Dermis microvascular lymphatic vessel endothelial cell (primary cell): ENCODE results near the gene MYH16. TPM values are rescaled to one million over a fixed set of nuclear protein-coding genes. Genes with fewer than 3 reads are reported as not detected.
"Not testable (repeated sequence)": the region's sequence is repeated elsewhere in the genome, so short reads cannot be mapped to it uniquely, and the experiment has no call there.

ENCODE experiments used
- DNase-seq, 2 donors: peaks; one replicate each; pipeline versions ENCODE4 v3.0.0 to v3.0.0-alpha.2; 2010; ENCODE audit warnings: low read depth in 2 of 2
- total RNA-seq: library from RNA; depleted of rRNA; stranded (reverse); fragments of >200 nt; gene quantifications from 2 replicates; pipeline ENCODE4 v1.2.1, GENCODE V29; 2014

The MYH16 gene
- under 0.01 and 0.13 TPM in 2 replicates for total RNA-seq

GRCh38 chr7:99272476-99273045 is at the start of gene MYH16:
Gene MYH16 (plus strand): TSS chr7:99272839.
- DNase-seq = peak in 1 of 2 donors; percentile 9

DNA sequence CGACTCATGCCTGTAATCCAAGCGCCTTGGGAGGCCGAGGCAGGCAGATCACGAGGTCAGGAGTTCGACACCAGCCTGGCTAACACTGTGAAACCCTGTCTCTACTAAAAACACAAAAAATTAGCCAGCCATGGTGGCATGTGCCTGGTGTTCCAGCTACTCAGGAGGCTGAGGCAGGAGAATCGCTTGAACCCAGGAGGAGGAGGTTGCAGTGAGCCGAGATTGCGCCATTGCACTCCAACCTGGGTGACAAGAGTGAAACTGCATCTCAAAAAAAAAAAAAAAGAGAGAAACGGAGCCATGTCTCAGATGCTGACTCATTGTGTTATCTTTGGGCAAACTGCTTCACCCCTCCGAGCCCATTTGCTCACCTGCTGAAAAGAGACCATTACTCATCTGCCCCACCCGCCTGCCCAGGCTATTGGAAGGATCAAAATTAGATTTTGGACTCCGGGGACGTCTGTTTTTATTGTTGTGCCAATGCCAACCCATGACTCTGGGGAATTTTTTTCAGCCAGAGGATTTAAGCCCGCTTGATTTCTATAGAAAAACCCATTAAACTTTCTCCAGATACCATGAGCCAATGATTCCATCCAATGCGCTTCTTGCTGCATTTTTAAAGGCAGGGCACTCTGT is 48.3 kb upstream of the MYH16 start:
- not testable (repeated sequence) for DNase-seq

- no peak for DNase-seq
Observed at GRCh38 chr7:99224899-99225265, 47.8 kb upstream of the MYH16 start.

DNA sequence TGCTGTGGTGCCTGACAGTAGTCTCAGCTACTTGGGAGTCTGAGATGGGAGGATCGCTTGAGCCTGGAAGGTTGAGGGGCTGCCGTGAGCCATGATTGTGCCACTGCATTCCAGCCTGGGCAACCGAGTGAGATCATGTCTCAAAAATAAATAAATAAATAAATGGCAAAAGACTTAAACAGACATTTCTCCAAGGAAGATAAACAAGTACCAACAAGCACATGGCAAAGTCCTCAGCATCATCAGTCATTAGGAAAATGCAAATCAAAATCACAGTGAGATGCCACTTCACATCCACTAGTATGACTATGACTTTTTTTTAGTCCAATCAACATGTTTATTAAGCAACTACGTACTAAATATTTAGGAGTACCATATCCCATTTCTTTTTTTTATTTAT is 43.4 kb upstream of the MYH16 start:
- DNase-seq = no peak

DNA sequence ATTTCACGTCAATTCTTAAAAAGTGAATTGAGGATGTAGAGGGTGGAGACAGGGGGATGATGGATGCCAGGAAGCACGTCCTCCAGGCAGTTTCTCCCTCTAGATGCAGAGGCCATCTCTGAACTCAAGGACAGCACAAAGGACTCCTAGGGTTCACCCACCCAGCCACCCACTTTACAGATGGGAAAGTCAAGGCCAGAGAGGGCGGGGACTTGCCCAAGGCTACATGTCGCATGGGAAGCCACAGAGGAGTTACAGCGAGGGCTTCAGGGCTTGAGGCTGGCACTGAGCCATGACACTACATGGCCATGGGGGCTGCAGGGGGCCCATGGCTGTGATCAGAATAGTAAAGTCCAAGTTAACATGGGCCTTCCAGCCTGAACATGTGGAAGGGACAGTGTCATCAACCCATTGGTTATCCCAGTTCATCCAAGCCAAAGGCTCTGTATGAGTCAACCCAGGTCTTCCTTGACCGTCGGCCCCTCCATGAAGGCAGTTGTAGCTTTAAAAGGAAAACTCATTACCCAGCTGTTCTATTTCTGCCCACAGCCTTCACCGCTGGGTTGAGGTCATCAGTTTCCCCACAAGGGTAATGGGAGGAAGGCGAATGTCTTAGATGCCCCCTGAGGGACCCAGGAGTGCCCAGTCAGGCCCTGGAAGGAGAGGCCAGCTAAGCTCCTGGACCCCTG is 40.4 kb upstream of the MYH16 start:
- DNase-seq = no peak

GRCh38 chr7:99232955-99233354 is 39.7 kb upstream of the MYH16 start:
- not testable (repeated sequence) for DNase-seq

DNA sequence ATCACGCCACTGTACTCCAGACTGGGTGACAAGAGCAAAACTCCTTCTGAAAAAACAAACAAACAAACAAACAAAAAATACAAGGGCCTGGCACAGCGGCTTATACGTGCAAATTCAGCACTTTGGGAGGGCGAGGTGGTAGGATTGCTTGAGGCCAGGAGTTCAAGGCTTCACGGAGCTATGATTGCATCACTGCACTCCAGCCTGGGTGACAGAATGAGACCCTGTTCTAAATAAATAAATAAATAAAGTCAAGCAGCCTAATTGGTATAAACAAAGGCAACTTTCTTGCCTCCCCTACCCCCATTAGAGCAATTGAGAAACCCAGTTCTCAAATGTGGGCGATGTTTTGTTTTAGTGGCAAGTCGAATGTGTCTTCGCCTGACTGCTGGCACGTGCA is 38.5 kb upstream of the MYH16 start:
- DNase-seq = no peak

GRCh38 chr7:99235925-99236324 is 36.7 kb upstream of the MYH16 start:
- no peak for DNase-seq

DNA sequence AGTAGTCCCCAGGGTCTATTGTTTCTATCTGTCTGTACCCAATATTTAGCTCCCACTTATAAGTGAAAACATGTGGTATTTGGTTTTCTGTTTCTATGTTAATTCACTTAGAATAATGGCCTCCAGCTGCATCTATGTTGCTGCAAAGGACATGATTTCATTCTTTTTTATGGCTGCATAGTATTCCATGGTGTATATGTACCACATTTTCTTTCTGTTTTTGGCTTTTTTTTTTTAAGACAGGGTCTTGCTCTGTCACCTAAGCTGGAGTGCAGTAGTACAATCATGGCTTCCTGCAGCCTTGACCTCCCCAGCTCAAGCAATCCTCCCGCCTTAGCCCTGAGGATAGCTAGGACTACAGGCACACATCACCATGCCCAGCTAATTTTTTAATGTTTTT is 34.8 kb upstream of the MYH16 start:
- DNase-seq = not testable (repeated sequence)

DNA sequence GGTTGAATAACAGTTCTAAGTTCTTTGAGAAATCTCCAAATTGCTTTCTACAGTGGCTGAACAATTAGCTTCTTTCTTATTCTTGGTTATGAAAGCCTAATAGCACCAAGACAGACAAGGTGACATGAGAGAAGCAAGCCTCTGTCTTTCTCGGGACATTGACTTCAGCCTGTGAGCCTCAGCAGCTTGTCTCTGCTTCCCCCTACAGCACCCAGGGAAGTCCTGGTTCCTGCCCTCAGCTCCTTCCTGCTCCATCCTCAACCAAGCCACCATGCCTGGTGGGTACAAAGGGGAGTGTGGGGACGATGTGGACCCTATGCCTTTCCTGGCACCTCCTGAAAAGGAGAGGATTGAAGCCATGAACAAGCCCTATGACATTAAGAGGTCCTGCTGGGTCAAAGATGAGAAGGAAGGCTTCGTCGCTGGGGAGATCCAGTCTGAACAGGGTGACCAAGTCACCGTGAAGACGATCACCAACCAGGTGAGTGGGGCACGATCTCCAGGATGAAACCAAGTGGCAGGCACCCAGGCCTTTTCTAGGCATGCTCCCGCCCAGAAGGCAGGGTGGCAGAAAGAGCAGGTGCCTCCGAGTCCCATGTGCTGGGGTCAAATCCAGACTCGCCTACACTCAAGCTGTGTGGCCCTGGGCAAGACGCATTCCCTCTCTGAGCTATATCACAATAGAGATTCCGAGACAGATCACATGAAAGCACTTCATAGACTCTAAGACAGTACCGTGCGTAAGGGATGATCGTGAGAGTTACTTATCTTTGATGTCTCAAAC is 33.9 kb upstream of the MYH16 start:
- no peak for DNase-seq

- no peak for DNase-seq
Observed at GRCh38 chr7:99242682-99243081, 30.0 kb upstream of the MYH16 start.

DNA sequence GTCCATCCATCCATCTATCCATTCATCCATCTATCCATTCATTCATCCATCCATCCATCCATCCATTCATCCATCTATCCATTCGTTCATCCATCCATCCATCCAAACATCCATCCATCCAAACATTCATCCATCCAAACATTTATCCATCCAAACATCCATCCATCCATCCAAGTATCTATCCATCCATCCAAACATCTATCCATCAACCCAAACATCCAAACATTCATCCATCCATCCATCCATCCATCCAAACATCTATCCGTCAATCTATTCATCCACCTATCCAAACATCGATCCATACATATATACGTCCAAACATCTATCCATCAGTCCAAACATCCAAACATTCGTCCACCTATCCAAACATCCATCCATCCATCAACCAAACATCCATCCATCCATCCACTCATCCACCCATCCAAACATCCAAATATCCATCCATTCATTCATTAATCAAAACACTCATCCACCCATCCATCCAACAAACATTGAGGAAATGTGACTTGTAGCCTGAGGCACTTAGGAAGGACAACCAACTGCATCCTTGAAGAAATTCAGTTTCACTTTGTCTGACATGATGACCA is 28.8 kb upstream of the MYH16 start:
- no peak for DNase-seq

GRCh38 chr7:99244939-99245338 is 27.7 kb upstream of the MYH16 start:
- DNase-seq = no peak

DNA sequence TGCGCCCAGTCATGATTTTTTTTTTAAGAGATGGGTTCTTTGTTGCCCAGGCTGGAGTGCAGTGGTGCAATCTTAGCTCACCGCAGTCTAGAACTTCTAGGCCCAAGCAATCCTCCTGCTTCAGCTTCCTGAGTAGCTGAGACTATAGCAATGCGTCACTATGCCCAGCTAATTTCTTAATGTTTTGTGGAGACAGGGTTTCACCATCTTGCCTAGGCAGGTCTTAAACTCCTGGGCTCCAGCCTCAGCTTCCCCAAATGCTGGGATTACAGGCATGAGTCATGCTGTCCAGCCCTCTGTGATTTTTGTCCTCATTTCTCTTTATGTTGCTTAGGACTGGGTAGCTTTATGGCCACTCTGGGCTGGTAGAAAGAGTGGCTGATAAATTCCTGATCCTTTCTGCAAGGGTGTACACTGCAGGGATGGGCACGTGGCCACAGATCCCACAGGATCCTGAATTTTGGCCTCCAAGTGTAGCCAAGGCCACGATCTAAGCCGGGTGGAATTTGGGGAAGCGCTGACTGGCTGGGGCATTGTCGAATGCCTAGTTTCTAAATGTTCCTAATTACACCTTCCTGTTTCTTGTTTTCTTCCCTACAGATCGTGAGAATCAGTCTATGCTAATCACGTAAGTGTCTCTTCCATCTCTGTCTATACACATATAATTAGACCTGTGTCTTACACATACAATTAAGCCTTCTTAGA is 24.1 kb upstream of the MYH16 start:
- no peak for DNase-seq

DNA sequence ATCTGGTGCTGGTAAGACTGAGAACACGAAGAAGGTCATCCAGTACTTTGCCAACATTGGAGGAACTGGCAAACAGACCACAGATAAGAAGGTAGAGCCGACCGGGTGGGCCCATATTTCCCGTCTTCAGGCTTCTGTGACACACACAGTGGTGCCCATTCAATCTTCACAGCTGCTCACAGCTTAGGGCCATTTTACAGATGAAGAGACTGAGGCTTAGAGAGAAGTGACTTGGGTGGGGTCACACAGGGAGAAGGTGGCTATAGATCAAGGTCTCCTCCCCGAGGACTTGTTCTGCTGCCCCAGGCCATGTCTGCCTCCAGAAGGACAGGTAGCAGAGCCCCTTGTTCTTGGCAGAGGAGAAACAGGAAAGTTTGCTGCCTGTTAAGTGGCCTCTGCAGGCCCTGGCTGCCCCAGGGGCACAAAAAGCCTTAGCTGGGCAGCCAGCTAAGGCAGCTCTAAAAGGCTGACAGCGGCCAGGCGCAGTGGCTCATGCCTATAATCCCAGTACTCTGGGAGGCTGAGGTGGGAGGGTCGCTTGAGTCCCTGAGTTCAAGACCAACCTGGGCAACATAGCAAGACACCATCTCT is 22.6 kb upstream of the MYH16 start:
- DNase-seq = no peak

GRCh38 chr7:99252166-99252895 is 20.3 kb upstream of the MYH16 start:
- no peak for DNase-seq

GRCh38 chr7:99253369-99253768 is 19.3 kb upstream of the MYH16 start:
- DNase-seq = no peak

DNA sequence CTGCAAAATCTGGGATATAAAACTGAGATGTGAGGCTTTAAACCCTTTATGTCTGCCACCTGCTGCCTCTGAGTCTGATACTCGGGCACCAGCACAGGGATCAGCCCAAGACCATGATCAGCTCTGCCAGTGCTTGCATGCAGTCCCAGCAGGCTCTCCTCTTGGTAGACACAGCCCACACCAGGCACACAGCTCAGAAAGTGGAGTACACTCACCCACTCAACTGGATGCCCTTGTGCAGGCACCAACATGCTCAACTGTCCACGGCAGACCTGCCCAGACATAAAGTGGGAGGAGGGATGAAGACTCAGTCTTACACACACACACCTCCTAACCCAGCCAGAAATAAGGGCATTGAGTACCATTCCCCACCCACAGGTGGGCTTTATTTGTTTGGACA is 18.2 kb upstream of the MYH16 start:
- DNase-seq = no peak

- no peak for DNase-seq
Observed at GRCh38 chr7:99255463-99255862, 17.2 kb upstream of the MYH16 start.

DNA sequence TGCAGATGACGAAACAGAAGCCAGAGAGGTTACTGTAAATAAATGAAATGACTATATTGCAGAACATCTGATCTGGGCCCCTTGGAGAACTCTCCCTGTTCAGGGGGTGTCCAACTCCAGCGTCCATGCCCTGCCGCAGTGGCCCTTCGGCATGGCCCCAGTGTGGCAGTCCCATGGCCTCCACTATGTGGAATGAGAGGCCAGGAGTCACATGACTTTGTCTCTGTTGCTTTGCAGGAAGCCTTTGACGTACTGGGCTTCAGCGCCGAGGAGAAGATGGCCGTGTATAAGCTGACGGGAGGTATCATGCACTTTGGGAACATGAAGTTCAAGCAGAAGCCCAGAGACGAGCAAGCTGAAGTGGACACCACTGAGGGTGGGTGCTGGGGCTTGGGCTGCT is 15.6 kb upstream of the MYH16 start:
- DNase-seq = no peak
